HEK293 (cell line): ENCODE data around the gene STAM2.

Source experiments
- CTCF ChIP-seq: fragments of 450-650 bp; formaldehyde crosslinking; IDR thresholded peaks from 2 replicates; pipeline ENCODE4 v1.5.1; 2016; ENCODE audit warnings: missing biosample characterization, missing genetic modification characterization
- EGR2 ChIP-seq: fragments of 450-650 bp; formaldehyde crosslinking; IDR thresholded peaks from 2 replicates; pipeline ENCODE4 v1.5.1; 2016; ENCODE audit warnings: low read depth, missing biosample characterization, missing genetic modification characterization
- ELK4 ChIP-seq: IDR thresholded peaks from 2 replicates; pipeline ENCODE4 v1.6.1; 2011; ENCODE audit warnings: mild to moderate bottlenecking, low read depth, low read length, borderline replicate concordance
- SP3 ChIP-seq: fragments of 450-650 bp; formaldehyde crosslinking; IDR thresholded peaks from 2 replicates; pipeline ENCODE4 v1.5.1; 2016; ENCODE audit warnings: missing biosample characterization, missing genetic modification characterization
- ZBTB21 ChIP-seq: fragments of 450-650 bp; formaldehyde crosslinking; IDR thresholded peaks from 2 replicates; pipeline ENCODE4 v1.5.1; 2017; ENCODE audit warnings: missing biosample characterization, missing genetic modification characterization
- ZNF138 ChIP-seq: fragments of 450-650 bp; formaldehyde crosslinking; IDR thresholded peaks from 2 replicates; pipeline ENCODE4 v1.5.1; 2016; ENCODE audit warnings: missing biosample characterization, missing genetic modification characterization, borderline replicate concordance
- ZNF175 ChIP-seq: fragments of 450-650 bp; formaldehyde crosslinking; IDR thresholded peaks from 2 replicates; pipeline ENCODE4 v1.5.1; 2016; ENCODE audit warnings: missing biosample characterization, missing genetic modification characterization
- ZNF266 ChIP-seq: fragments of 450-650 bp; formaldehyde crosslinking; IDR thresholded peaks from 2 replicates; pipeline ENCODE4 v1.5.1; 2016; ENCODE audit warnings: missing biosample characterization, missing genetic modification characterization, low read depth
- ZNF621 ChIP-seq: fragments of 450-650 bp; formaldehyde crosslinking; IDR thresholded peaks from 2 replicates; pipeline ENCODE4 v1.5.1; 2017; ENCODE audit warnings: missing biosample characterization, missing genetic modification characterization
- ZNF670 ChIP-seq: fragments of 450-650 bp; formaldehyde crosslinking; IDR thresholded peaks from 2 replicates; pipeline ENCODE4 v1.5.1; 2016; ENCODE audit warnings: missing biosample characterization, missing genetic modification characterization, low read depth
- ZSCAN18 ChIP-seq: fragments of 450-650 bp; formaldehyde crosslinking; IDR thresholded peaks from 2 replicates; pipeline ENCODE4 v1.5.1; 2016; ENCODE audit warnings: missing biosample characterization, missing genetic modification characterization
- TF ChIP-seq, protein P1 (sequence below): fragments of 450-650 bp; formaldehyde crosslinking; IDR thresholded peaks from 2 replicates; pipeline ENCODE4 v1.5.1; 2016; ENCODE audit warnings: missing biosample characterization, missing genetic modification characterization, low read depth
- TF ChIP-seq, protein P2 (sequence below): fragments of 450-650 bp; formaldehyde crosslinking; IDR thresholded peaks from 2 replicates; pipeline ENCODE4 v1.5.1; 2016; ENCODE audit warnings: missing biosample characterization, missing genetic modification characterization
- TF ChIP-seq, protein P3 (sequence below): fragments of 450-650 bp; formaldehyde crosslinking; IDR thresholded peaks from 2 replicates; pipeline ENCODE4 v1.5.1; 2016; ENCODE audit warnings: missing biosample characterization, missing genetic modification characterization

- TF ChIP-seq, protein P1, sequence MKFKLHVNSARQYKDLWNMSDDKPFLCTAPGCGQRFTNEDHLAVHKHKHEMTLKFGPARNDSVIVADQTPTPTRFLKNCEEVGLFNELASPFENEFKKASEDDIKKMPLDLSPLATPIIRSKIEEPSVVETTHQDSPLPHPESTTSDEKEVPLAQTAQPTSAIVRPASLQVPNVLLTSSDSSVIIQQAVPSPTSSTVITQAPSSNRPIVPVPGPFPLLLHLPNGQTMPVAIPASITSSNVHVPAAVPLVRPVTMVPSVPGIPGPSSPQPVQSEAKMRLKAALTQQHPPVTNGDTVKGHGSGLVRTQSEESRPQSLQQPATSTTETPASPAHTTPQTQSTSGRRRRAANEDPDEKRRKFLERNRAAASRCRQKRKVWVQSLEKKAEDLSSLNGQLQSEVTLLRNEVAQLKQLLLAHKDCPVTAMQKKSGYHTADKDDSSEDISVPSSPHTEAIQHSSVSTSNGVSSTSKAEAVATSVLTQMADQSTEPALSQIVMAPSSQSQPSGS: no peak
- no peak for TF ChIP-seq ZNF138 (tag by site-specific recombination)
- TF ChIP-seq, protein P2, sequence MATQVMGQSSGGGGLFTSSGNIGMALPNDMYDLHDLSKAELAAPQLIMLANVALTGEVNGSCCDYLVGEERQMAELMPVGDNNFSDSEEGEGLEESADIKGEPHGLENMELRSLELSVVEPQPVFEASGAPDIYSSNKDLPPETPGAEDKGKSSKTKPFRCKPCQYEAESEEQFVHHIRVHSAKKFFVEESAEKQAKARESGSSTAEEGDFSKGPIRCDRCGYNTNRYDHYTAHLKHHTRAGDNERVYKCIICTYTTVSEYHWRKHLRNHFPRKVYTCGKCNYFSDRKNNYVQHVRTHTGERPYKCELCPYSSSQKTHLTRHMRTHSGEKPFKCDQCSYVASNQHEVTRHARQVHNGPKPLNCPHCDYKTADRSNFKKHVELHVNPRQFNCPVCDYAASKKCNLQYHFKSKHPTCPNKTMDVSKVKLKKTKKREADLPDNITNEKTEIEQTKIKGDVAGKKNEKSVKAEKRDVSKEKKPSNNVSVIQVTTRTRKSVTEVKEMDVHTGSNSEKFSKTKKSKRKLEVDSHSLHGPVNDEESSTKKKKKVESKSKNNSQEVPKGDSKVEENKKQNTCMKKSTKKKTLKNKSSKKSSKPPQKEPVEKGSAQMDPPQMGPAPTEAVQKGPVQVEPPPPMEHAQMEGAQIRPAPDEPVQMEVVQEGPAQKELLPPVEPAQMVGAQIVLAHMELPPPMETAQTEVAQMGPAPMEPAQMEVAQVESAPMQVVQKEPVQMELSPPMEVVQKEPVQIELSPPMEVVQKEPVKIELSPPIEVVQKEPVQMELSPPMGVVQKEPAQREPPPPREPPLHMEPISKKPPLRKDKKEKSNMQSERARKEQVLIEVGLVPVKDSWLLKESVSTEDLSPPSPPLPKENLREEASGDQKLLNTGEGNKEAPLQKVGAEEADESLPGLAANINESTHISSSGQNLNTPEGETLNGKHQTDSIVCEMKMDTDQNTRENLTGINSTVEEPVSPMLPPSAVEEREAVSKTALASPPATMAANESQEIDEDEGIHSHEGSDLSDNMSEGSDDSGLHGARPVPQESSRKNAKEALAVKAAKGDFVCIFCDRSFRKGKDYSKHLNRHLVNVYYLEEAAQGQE (tag by site-specific recombination): no peak
- no peak for TF ChIP-seq ZNF621 (tag by site-specific recombination)
- TF ChIP-seq ZNF266 (tag by site-specific recombination): no peak
- no peak for TF ChIP-seq CTCF (tag by site-specific recombination)
- TF ChIP-seq, protein P3, sequence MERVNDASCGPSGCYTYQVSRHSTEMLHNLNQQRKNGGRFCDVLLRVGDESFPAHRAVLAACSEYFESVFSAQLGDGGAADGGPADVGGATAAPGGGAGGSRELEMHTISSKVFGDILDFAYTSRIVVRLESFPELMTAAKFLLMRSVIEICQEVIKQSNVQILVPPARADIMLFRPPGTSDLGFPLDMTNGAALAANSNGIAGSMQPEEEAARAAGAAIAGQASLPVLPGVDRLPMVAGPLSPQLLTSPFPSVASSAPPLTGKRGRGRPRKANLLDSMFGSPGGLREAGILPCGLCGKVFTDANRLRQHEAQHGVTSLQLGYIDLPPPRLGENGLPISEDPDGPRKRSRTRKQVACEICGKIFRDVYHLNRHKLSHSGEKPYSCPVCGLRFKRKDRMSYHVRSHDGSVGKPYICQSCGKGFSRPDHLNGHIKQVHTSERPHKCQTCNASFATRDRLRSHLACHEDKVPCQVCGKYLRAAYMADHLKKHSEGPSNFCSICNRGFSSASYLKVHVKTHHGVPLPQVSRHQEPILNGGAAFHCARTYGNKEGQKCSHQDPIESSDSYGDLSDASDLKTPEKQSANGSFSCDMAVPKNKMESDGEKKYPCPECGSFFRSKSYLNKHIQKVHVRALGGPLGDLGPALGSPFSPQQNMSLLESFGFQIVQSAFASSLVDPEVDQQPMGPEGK (tag by site-specific recombination): no peak
- no peak for TF ChIP-seq ZBTB21 (tag by site-specific recombination)
- no peak for TF ChIP-seq SP3 (tag by site-specific recombination)
- no peak for TF ChIP-seq ELK4
- no peak for TF ChIP-seq ZSCAN18 (tag by site-specific recombination)
- TF ChIP-seq ZNF670 (tag by site-specific recombination): no peak
- TF ChIP-seq ZNF175 (tag by site-specific recombination): no peak
- no peak for TF ChIP-seq EGR2 (tag by site-specific recombination)
Measured at GRCh38 chr2:152174574-152174973, 989 bp downstream of the STAM2 start.
